Activated CD8-positive, alpha-beta memory T cell treated with anti-CD3 and anti-CD28 coated beads for 36 hours (primary cell): ENCODE measurements around the gene PES1. TPM values are rescaled to one million over a fixed set of nuclear protein-coding genes. Genes with fewer than 3 reads are reported as not detected.
"Not testable (repeated sequence)": the region's sequence is repeated elsewhere in the genome, so short reads cannot be mapped to it uniquely, and the experiment has no call there.

ENCODE experiments used
- CTCF ChIA-PET: fragments of 350-600 bp; sonication (Branson Sonifier 250); formaldehyde crosslinking; loops from one replicate; lab custom pipeline; 2021; ENCODE audit warnings: antibody characterized with exemption; lab: Charles Lee
- POLR2A ChIA-PET: fragments of 350-600 bp; sonication (Branson Sonifier 250); formaldehyde crosslinking; loops from one replicate; lab custom pipeline; 2021; ENCODE audit warnings: antibody characterized with exemption; lab: Charles Lee
- total RNA-seq, 2 experiments: library from RNA; stranded (reverse); gene quantifications; one replicate each; pipeline ENCODE4 v1.2.3, GENCODE V29; 2021

Gene PES1
- total RNA-seq, 2 experiments from 2014 or later: 183 to 184 TPM

GRCh38 chr22:30565341-30565740, 26.4 kb downstream of the PES1 start:
- ChIA-PET POLR2A (no interaction called here), CTCF (no interaction called here)

DNA sequence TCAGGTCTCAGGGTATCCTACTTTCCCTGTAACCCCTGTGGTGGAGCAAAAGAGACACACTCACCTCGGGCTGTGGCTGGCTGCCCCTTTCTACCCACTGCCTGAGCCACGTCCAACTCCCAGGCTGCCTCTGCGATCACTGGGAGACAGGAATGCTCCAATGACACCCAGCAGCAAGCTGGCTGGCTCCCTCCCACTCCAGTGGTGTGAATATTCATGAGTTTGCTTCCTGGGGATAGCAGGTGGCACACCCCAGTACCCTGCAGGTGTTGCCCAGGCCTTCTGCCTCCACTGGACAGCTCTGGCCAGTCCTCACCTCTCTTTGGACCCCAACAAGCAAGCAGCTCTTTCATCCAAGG, 27.0 kb downstream of the PES1 start:
- ChIA-PET CTCF (no interaction called here), POLR2A (no interaction called here)

- ChIA-PET CTCF (no interaction called here), POLR2A (no interaction called here)
These were observed 27.5 kb downstream of the PES1 start for GRCh38 chr22:30564045-30564760.

- ChIA-PET CTCF (no interaction called here), POLR2A (interaction anchor here (0.6 kb wide), 1 partner anchor 149 kb away, joined by 3 read pairs; no protein-coding TSS in a partner anchor)
These were observed 29.3 kb downstream of the PES1 start for GRCh38 chr22:30562366-30562765.

DNA sequence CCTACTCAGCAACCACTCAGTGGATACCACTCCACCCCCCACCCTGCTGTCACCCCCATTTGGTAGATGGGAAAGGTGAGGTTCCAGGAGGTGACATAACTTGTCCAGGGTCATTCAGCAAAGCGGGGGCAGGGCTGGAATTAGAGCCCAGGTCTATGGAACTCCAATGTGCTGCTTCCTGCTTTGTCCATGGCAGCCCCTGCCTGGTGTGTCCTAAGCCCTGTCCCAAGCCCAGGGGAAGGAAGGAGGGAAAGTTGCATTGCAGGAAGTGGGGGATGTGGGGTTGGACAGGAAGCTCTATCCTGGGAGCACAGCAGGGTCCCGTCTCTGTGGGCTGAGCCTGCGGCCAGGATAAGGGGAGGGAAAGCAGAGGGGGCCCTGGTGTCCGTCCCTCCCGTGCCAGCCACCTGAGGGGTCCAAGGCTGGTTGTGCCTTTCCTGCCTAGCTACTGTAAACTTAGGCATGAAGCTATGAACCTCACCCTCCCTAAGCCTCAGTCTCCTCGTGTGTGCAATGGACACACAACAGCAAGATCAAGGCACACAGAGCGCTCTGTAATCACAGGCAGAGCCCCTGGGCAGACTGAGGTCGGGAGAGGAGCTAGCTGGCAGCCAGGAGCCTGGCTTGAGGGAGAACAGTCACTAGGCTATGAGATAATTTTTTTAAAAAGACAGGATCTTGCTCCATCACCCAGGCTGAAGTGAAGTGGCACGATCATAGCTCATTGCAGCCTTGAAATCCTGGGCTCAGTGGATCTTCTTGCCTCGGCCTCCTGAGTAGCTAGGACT, 30.1 kb downstream of the PES1 start:
- CTCF ChIA-PET: no interaction called here
- POLR2A ChIA-PET: interaction anchor here (0.6 kb wide), 1 partner anchor 149 kb away, joined by 3 read pairs; no protein-coding TSS in a partner anchor

- CTCF ChIA-PET: interaction anchor here (0.5 kb wide), 1 partner anchor 1325 kb away, joined by 4 read pairs; no protein-coding TSS in a partner anchor
- POLR2A ChIA-PET: not testable (repeated sequence)
These were observed 31.0 kb downstream of the PES1 start for GRCh38 chr22:30560643-30561202.

DNA sequence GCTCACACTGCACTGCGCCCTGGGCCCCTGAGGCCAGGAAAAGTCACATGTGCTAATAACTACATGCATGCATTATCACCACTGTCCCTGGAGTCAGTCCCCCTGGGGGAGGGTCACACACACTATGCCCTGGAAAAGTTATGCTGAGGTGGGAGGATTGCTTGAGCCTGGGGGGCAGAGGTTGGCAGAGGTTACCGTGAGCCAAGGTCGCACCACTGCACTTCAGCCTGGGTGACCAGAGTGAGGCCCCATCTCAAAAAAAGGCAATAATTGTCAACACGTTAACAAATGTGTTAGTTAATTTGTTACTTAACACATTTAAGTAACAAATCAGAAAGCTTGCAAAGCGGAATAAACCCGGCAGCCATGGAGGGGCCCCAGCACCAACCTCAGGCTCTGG, 31.8 kb downstream of the PES1 start:
- ChIA-PET POLR2A (no interaction called here), CTCF (interaction anchor here (0.5 kb wide), 1 partner anchor 1324 kb away, joined by 4 read pairs; no protein-coding TSS in a partner anchor)

GRCh38 chr22:30557243-30557642, 34.5 kb downstream of the PES1 start:
- ChIA-PET CTCF (no interaction called here), POLR2A (no interaction called here)

GRCh38 chr22:30556388-30556787, 35.3 kb downstream of the PES1 start:
- ChIA-PET CTCF (no interaction called here), POLR2A (no interaction called here)

GRCh38 chr22:30555282-30556210, 36.2 kb downstream of the PES1 start:
- POLR2A ChIA-PET: no interaction called here
- CTCF ChIA-PET: no interaction called here

GRCh38 chr22:30553971-30554370, 37.7 kb downstream of the PES1 start:
- ChIA-PET CTCF (no interaction called here), POLR2A (no interaction called here)

DNA sequence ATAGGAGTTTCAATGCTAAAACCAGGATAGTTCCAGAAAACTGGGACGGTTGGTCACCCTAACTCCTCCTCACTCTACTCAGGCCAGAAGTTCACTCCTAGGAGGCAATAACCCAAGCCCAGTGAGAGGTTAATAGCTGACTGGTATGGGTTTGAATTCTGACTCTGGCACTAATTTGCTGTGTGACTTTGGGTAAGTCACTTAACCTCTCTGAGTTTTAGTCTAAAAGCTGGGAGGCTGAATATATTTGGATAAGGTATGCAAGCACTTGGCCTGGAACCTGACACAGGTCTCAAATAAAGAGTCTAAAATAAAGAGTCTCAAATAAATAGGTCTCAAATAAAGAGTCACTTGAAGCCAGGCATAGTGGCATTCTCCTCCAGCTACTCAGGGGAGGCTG, 39.0 kb downstream of the PES1 start:
- ChIA-PET POLR2A (no interaction called here), CTCF (no interaction called here)

DNA sequence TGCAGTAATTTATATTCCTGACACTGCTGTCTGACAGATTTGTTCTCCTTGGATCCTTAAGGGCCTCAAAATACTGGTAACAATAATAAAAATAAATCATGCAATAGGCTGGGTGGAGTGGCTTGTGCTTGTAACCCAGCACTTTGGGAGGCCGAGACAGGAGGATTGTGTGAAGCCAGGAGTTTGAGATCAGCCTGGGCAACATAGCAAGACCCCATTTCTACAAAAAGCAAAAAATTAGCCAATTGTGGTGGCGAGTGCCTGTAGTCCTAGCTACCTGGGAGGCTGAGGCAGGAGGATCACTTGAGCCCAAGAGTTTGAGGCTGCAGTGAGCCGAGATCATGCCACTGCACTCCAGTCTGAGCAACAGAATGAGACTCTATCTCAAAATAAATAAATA, 39.9 kb downstream of the PES1 start:
- CTCF ChIA-PET: not testable (repeated sequence)

DNA sequence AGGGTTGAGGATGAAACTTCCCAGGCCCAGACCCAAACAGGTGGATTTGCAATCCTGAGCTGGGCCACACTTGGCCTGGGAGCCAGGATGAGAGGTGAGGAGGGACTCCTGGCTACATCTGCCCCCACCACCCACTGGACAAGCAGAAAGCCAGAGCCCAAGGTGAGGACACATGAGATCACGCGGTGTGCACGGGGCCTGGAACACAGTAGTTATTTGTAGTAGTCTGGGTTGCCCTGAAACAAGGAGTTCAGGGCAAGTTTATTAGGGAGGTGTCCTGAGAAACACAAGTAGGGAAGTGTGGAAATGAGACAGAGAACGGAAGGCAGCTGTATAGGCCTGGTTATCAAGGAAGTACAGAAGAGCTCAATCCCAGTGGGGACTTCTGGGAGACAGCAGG, 44.5 kb downstream of the PES1 start:
- ChIA-PET POLR2A (no interaction called here), CTCF (no interaction called here)

More for the DNA sequence above, 39.9 kb downstream of the PES1 start:
- POLR2A ChIA-PET: not testable (repeated sequence)

DNA sequence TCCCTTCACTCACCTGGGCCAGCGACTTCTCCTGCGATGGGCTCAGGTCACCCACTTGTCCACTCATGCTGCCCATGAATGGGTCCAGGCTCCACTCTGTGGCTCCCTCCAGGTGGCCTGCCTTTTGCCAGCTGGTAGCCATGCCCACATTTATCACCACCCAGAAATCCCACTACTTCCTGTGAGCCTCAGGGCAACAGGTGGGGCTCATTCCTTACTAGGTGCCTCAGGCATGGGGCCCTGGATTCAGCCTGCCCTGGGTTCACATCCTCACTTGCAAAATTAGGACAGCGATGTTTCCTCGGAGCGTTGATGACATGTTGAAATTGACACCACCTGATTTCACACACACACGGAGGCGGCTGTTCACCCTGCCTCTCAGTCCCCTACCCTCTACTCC, 45.1 kb downstream of the PES1 start, which contains the start of gene SEC14L6:
SEC14L6 (minus strand) TSS at position 126 of the 400 bp plus-strand sequence; CDS start at position 67, 59 bp downstream.
- CTCF ChIA-PET: no interaction called here
- POLR2A ChIA-PET: no interaction called here

- CTCF ChIA-PET: no interaction called here
- POLR2A ChIA-PET: no interaction called here
These were observed 48.9 kb downstream of the PES1 start for GRCh38 chr22:30542811-30543188.

DNA sequence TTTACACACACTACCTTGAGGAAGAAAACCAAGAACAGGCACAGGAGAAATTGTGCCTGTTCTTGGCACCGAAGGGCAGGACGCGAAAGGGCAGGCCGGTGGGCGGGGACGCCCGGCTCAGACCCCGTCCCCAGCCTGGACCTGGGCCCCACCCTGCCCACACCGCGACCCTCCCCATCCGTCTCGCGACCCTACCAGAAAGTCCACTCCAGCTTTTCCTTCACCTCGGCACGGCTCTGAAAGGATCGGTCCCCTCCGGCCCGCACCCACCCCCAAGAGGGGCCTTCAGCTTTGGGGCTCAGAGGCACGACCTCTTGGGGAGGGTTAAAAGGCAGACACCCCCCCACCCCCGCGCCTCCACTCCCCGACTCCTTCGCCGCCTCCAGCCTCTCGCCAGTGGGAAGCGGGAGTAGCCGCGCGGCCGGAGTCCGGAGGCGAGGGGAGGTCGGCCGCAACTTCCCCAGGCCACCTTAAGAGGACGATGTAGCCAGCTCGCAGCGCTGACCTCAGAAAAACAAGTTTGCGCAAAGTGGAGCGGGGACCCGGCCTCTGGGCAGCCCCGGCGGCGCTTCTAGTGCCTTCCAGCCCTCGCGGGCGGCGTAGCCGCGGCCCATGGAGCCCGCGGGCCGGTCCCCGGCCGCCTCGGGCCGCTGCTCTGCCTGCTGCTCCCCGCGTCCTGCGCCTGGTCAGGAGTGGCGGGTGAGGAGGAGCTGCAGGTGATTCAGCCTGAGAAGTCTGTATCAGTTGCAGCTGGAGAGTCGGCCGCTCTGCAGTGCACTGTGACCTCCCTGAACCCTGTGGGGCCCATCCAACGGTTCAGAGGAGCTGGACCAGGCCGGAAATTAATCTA, 49.5 kb downstream of the PES1 start:
- CTCF ChIA-PET: no interaction called here
- POLR2A ChIA-PET: no interaction called here

DNA sequence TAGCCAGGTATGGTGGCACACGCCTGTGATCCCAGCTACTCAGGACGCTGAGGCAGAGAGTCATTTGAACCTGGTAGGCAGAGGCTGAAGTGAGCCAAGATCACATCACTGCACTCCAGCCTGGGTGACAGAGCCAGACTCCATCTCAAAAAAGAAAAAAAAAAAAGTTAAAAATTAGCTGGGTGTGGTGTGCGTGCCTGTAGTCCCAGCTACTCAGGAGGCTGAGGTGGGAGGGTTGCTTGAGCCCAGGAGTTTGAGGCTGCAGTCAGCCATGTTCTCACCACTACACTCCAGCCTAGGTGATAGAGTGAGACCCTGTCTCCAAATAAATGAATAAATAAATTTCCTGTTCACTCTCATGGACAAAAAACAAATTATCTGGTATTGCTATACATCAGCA, 50.2 kb downstream of the PES1 start:
- POLR2A ChIA-PET, CTCF ChIA-PET: not testable (repeated sequence)
